Naive B cell (primary cell): ENCODE results near the gene TENT5C. TPM values are rescaled to one million over a fixed set of nuclear protein-coding genes. Genes with fewer than 3 reads are reported as not detected.

Experiments
- ATAC-seq, 2 donors: fragments of 150-1000 bp; cut with Tn5 transposase; 2 replicates each; pipeline ENCODE4 v1.10.0; 2021; ENCODE audit warnings: low read depth in 2 of 2, mild to moderate bottlenecking in 2 of 2, moderate library complexity in 2 of 2
- DNase-seq: peaks from one replicate; pipeline ENCODE4 v3.0.0; 2022
- H3K27ac Mint-ChIP-seq, 6 donors: one replicate each; pipeline ENCODE4 v1.8.0; 2020 to 2022; ENCODE audit warnings: mild to moderate bottlenecking in 6 of 6, mixed read lengths in 6 of 6, moderate library complexity in 5 of 6, inconsistent platforms in 2 of 6
- H3K27me3 Mint-ChIP-seq, 3 donors: one replicate each; pipeline ENCODE4 v1.8.0; 2021 to 2022; ENCODE audit warnings: mixed read lengths in 3 of 3, mild to moderate bottlenecking in 1 of 3
- H3K36me3 Mint-ChIP-seq, 2 donors: one replicate each; pipeline ENCODE4 v1.8.0; 2020 to 2022; ENCODE audit warnings: mixed read lengths in 2 of 2, inconsistent platforms in 1 of 2, mild to moderate bottlenecking in 1 of 2
- H3K4me1 Mint-ChIP-seq, 3 donors: one replicate each; pipeline ENCODE4 v1.8.0; 2020 to 2022; ENCODE audit warnings: mixed read lengths in 3 of 3, inconsistent platforms in 1 of 3, mild to moderate bottlenecking in 1 of 3, moderate library complexity in 1 of 3
- H3K4me3 Mint-ChIP-seq, 8 donors: one replicate each; pipeline ENCODE4 v1.8.0; 2020 to 2022; ENCODE audit warnings: mild to moderate bottlenecking in 8 of 8, mixed read lengths in 8 of 8, moderate library complexity in 8 of 8, inconsistent platforms in 2 of 8
- H3K9me3 Mint-ChIP-seq, 7 donors: one replicate each; pipeline ENCODE4 v1.8.0; 2020 to 2022; ENCODE audit warnings: mixed read lengths in 7 of 7, mild to moderate bottlenecking in 5 of 7, inconsistent platforms in 2 of 7, moderate library complexity in 1 of 7
- polyA plus RNA-seq, 6 donors: library from polyadenylated mRNA; unstranded; fragments of 300-500 nt; fragmentation: Illumina TruSeq; gene quantifications; one replicate each; pipeline ENCODE4 v1.2.3, GENCODE V29; 2021; ENCODE audit warnings: low read depth in 6 of 6

The TENT5C gene
- polyA plus RNA-seq, 6 donors from 2014 or later = 55.9 to 92.4 (median 65.2) TPM

DNA sequence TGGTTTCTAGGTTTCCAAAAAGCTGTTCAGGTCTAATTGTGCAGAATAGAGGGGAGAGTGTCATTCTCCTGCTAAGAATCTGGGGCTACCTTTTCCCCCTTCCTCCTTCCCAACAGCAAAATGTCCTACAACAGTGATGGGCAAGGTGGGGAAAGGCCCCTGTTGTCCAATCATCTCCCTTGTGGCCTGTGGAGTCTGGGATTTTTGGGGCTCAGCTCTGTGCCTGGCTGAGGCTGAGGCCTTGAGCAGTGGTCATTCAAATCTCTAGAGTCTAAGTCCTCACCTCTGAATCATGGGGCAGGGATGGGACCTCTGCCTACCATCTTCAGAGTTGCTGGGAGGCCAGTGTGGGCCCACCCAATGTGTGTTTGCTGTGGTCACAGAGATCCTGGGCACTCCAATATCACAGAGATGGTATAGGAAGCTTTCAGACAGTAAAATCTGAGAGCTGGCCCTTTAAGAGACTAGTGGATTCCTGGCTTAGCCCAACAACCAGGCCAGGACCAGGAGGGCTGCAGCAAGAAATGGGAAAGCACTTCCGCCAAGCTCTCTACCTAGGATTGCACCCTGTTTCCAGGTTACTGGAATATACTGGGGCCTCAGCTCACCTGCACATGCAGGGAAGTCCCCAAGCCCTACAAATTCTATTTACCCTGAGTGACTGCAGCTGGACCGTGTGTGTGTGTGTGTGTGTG is 28.5 kb upstream of the TENT5C start:
- Mint-ChIP-seq H3K27me3 (no peaks in the 10 kb centered on the region), H3K36me3 (no peaks in the 10 kb centered on the region), H3K4me1 (peaks cover 13 to 17% (median 15%) of the 10 kb centered on the region in 3 donors), H3K27ac (peak overlapping the region in 3 of 6 donors; percentile 18 to 80 (median 69)), H3K4me3 (no peak overlapping the region), H3K9me3 (no peaks in the 10 kb centered on the region)
- no peak for DNase-seq
- no peak for ATAC-seq

GRCh38 chr1:117578466-117578865 is 27.4 kb upstream of the TENT5C start:
- H3K9me3 Mint-ChIP-seq = peaks cover 0 to 2% (median 0%) of the 10 kb centered on the region in 7 donors
- no peaks in the 10 kb centered on the region for H3K27me3 Mint-ChIP-seq
- peaks cover 6 to 9% (median 7%) of the 10 kb centered on the region in 3 donors for H3K4me1 Mint-ChIP-seq
- ATAC-seq = no peak
- no peak for DNase-seq
- no peak overlapping the region for H3K4me3 Mint-ChIP-seq
- peak overlapping the region in 1 of 6 donors; percentile 10 for H3K27ac Mint-ChIP-seq
- peaks cover 0 to 4% of the 10 kb centered on the region in 2 donors for H3K36me3 Mint-ChIP-seq

GRCh38 chr1:117579221-117579906 is 26.5 kb upstream of the TENT5C start:
- ATAC-seq (no peak), DNase-seq (no peak)
- no peaks in the 10 kb centered on the region for H3K27me3 Mint-ChIP-seq
- peaks cover 0 to 6% of the 10 kb centered on the region in 2 donors for H3K36me3 Mint-ChIP-seq
- peaks cover 2 to 5% (median 5%) of the 10 kb centered on the region in 3 donors for H3K4me1 Mint-ChIP-seq
- peaks cover 0 to 3% (median 0%) of the 10 kb centered on the region in 7 donors for H3K9me3 Mint-ChIP-seq
- peak overlapping the region in 1 of 6 donors; percentile 6 for H3K27ac Mint-ChIP-seq
- H3K4me3 Mint-ChIP-seq = no peak overlapping the region

- Mint-ChIP-seq H3K4me1 (peaks cover 0 to 5% (median 4%) of the 10 kb centered on the region in 3 donors), H3K27ac (peak overlapping the region in 1 of 6 donors; percentile 41), H3K9me3 (peaks cover 0 to 3% (median 0%) of the 10 kb centered on the region in 7 donors), H3K36me3 (peaks cover 0 to 6% of the 10 kb centered on the region in 2 donors), H3K27me3 (no peaks in the 10 kb centered on the region), H3K4me3 (no peak overlapping the region)
- ATAC-seq = no peak
- no peak for DNase-seq
These were observed 25.4 kb upstream of the TENT5C start for GRCh38 chr1:117580436-117580835.

DNA sequence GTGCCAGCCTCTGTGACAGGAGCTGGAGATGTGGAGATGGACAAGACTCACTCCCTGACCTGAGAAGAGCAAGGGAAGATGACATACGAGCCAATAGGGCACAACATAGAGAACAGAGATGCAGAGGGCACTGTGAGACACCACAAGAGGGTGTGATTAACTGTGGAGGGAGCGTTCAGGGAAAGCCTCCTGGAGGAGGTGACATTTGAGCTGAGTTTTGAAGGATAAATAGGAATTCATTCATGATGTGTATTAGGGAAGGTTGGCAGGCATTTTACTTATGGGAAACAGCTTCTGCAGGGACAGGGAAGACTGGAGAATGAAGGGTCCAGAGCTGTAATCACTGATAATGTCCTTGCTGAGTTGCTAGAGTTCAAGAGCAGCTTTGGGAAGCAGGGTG is 25.0 kb upstream of the TENT5C start:
- ATAC-seq = no peak
- Mint-ChIP-seq H3K4me3 (no peak overlapping the region), H3K36me3 (peaks cover 0 to 6% of the 10 kb centered on the region in 2 donors), H3K27me3 (no peaks in the 10 kb centered on the region), H3K9me3 (peaks cover 0 to 3% (median 0%) of the 10 kb centered on the region in 7 donors), H3K4me1 (peaks cover 0 to 5% (median 4%) of the 10 kb centered on the region in 3 donors), H3K27ac (peak overlapping the region in 1 of 6 donors; percentile 30)
- no peak for DNase-seq

DNA sequence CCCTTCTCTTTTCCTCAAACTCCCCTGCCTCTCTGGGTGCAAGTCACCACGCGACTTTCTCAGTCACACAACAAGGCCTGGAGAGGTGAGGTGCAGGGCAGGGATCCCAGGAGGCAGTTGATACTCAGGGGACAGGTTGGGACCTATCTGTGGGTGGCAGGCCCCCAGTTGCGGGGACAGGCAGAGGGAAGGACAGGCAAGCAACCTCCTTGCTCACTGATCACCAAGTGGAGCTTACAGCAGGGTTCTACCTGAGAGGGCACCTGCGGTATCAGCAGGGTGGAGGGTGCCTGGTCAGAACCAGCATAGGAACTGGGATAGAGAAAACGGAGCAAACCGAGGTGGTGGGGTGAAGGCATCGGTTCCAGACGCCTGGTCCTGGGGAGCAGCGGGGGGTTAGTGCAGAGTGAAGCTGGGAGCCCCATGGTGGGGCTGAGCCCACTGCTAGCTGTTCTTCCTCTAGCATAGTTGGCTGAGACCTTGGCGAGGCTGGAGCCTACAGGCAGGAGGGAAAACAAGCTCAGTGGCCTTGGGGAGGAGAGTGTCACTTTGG is 24.4 kb upstream of the TENT5C start:
- peaks cover 0 to 5% (median 4%) of the 10 kb centered on the region in 3 donors for H3K4me1 Mint-ChIP-seq
- ATAC-seq = no peak

GRCh38 chr1:117582451-117582850 is 23.4 kb upstream of the TENT5C start:
- ATAC-seq = no peak
- H3K4me3 Mint-ChIP-seq = no peak overlapping the region
- H3K27ac Mint-ChIP-seq = no peak overlapping the region
- H3K4me1 Mint-ChIP-seq = peaks cover 0 to 5% (median 4%) of the 10 kb centered on the region in 3 donors
- DNase-seq = no peak
- H3K27me3 Mint-ChIP-seq = no peaks in the 10 kb centered on the region
- peaks cover 0 to 3% (median 0%) of the 10 kb centered on the region in 7 donors for H3K9me3 Mint-ChIP-seq
- peaks cover 0 to 6% of the 10 kb centered on the region in 2 donors for H3K36me3 Mint-ChIP-seq

More for the DNA sequence above, 24.4 kb upstream of the TENT5C start:
- Mint-ChIP-seq H3K27ac (peak overlapping the region in 1 of 6 donors; percentile 25), H3K4me3 (no peak overlapping the region), H3K9me3 (peaks cover 0 to 3% (median 0%) of the 10 kb centered on the region in 7 donors), H3K36me3 (peaks cover 0 to 6% of the 10 kb centered on the region in 2 donors), H3K27me3 (no peaks in the 10 kb centered on the region)
- DNase-seq = no peak

- Mint-ChIP-seq H3K4me1 (peaks cover 0 to 5% (median 4%) of the 10 kb centered on the region in 3 donors), H3K27me3 (peaks cover 0 to 6% (median 4%) of the 10 kb centered on the region in 3 donors), H3K36me3 (peaks cover 0 to 6% of the 10 kb centered on the region in 2 donors), H3K4me3 (no peak overlapping the region), H3K9me3 (peaks cover 0 to 3% (median 0%) of the 10 kb centered on the region in 7 donors), H3K27ac (peak overlapping the region in 1 of 6 donors; percentile 56)
- no peak for ATAC-seq
- DNase-seq = no peak
These were observed 22.6 kb upstream of the TENT5C start for GRCh38 chr1:117583247-117583646.

GRCh38 chr1:117584181-117584580 is 21.7 kb upstream of the TENT5C start:
- Mint-ChIP-seq H3K9me3 (peaks cover 0 to 3% (median 0%) of the 10 kb centered on the region in 7 donors), H3K27ac (peak overlapping the region in 1 of 6 donors; percentile 8)

DNA sequence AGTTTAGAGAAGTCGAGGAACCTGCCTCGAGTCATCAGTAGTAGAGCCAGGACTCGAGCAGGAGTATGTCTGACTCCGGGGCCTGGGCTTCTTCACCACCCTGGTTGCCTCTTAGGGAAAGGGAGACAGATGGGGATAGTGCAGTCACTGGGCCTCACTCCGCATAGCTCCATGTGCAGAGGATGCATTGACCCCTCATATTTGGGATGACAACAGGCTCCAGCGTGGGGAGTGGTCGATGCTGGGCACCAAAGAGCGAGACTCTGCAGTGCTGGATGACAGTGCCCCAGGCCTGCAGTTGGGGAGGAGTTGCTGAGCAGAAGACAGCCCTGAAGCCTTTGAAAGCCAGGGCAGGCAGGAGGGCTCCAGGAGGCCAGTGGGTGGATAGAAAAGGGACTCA is 20.8 kb upstream of the TENT5C start:
- no peak for ATAC-seq
- Mint-ChIP-seq H3K9me3 (peaks cover 0 to 3% (median 0%) of the 10 kb centered on the region in 7 donors), H3K27me3 (peaks cover 0 to 16% (median 10%) of the 10 kb centered on the region in 3 donors), H3K4me3 (no peak overlapping the region), H3K36me3 (peaks cover 5 to 6% of the 10 kb centered on the region in 2 donors), H3K27ac (no peak overlapping the region), H3K4me1 (peaks cover 0 to 5% (median 4%) of the 10 kb centered on the region in 3 donors)
- no peak for DNase-seq

More at GRCh38 chr1:117584181-117584580, 21.7 kb upstream of the TENT5C start:
- Mint-ChIP-seq H3K4me3 (no peak overlapping the region), H3K36me3 (peaks cover 5 to 6% of the 10 kb centered on the region in 2 donors), H3K4me1 (peaks cover 0 to 5% (median 4%) of the 10 kb centered on the region in 3 donors), H3K27me3 (peaks cover 0 to 15% (median 10%) of the 10 kb centered on the region in 3 donors)
- DNase-seq (no peak), ATAC-seq (no peak)

DNA sequence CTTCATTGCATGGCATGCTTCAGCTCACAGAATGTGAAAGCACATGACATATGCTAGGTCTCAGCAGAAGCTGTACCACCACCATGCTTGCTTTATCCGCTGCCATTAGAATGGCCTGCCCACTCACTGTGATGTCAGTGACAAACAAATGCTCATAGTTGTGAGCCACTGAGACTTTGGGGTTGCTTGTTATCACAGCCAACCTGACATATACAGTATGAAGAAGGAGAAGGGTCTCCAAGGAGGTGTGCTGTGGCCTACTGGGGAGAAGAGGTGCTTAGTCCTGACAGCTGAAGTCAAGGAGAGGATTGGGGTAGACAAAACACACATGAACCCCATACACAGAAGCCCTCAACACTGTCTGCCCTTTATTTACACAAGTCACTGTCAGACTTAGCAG is 19.5 kb upstream of the TENT5C start:
- H3K4me1 Mint-ChIP-seq = peaks cover 0 to 2% (median 0%) of the 10 kb centered on the region in 3 donors

DNA sequence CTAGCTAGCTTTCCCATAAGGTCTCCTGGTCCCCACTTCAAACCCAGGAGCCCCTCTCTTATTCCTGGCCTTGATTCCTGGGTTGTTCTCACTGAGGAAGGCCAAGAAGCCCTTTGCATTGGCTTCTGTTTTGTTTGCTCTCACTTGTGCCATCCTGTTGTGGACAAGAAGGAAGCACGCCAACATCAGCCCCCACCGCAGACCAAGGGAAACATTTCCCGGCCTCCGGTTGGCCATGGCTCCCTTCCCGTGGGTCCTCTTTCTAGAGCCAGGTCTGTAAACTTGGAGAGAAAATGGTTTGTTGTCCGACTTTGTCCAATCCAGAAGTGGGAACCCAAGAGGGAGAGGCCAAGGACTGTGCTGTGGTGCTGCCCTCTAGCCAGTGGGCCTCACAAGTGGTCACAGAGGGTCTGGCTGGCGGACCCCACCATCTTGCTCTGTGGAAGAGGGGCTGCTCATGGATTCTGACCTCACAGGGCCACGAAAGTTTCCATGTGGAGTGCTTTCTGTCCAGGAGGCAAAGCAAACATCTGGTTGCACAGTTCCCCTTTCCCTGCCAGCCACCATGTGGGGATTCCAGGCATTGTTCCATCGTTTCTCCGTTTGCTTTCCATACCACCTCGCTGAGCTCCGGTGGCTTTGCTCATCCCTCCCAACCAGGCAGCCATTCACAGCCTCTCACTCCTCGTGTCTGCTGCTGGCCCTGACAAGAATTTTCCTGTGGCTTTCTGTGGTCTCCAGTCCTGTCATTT is 18.9 kb upstream of the TENT5C start:
- DNase-seq (no peak), ATAC-seq (no peak)
- no peak overlapping the region for H3K4me3 Mint-ChIP-seq
- peaks cover 0 to 16% (median 10%) of the 10 kb centered on the region in 3 donors for H3K27me3 Mint-ChIP-seq
- H3K4me1 Mint-ChIP-seq = no peaks in the 10 kb centered on the region
- no peak overlapping the region for H3K27ac Mint-ChIP-seq
- H3K36me3 Mint-ChIP-seq = peaks cover 5 to 6% of the 10 kb centered on the region in 2 donors
- H3K9me3 Mint-ChIP-seq = peaks cover 0 to 3% (median 0%) of the 10 kb centered on the region in 7 donors

More for the DNA sequence above, 19.5 kb upstream of the TENT5C start:
- peaks cover 0 to 3% (median 0%) of the 10 kb centered on the region in 7 donors for H3K9me3 Mint-ChIP-seq
- ATAC-seq (no peak), DNase-seq (no peak)
- peaks cover 0 to 16% (median 10%) of the 10 kb centered on the region in 3 donors for H3K27me3 Mint-ChIP-seq
- no peak overlapping the region for H3K4me3 Mint-ChIP-seq
- H3K27ac Mint-ChIP-seq = no peak overlapping the region
- H3K36me3 Mint-ChIP-seq = peaks cover 5 to 6% of the 10 kb centered on the region in 2 donors
